ENCODE results near the gene GPRIN3. TPM values are rescaled to one million over a fixed set of nuclear protein-coding genes. Genes with fewer than 3 reads are reported as not detected.

Gene GPRIN3
- total and polyA plus RNA-seq, 10 of the 15 experiments (the other 5 are each of a cell fraction or from before 2014, with no cell fraction given): under 0.01 to 0.05 (median 0.01) TPM; not detected in 6

DNA sequence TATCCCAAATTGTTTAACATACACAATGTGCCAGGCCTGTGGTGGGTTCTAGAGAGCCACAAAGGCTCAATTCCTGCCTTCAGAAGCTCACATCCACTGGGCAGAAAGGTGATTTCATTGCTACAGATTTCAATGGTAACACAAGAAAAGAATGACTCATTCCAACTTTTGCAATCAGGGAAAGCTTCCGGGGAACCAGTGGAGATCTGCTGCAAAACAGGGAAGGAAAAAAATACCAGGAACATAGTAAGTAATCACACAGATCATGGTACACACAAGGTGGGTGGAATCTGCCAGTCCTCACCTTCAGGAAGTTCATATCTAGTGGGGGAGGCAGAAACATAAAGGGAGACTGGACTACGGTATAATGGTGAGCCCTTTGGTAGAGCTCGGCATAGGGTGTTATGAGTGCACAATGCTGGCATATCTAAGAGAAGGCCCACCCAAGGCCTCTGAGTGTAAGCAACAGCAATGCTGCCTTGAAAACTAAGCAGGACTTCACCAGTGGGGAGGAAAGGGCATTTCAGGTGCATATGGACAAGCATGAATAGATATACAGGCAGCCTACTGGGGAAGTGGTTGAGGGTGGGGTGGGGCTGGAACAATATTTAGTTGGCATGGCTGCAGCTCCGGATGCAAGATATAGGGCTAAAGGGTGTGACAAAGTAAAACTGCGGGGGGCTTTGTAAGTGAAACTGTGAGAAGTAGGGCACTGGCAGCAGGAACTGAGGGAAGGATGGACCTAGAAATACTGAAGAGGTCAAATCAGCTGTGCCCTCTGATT is 24.2 kb downstream of the GPRIN3 start:
- DNase-seq (ENCODE audit: low read depth, low spot score) (no peak), FAIRE-seq (no peak), ATAC-seq (no peak)
- no peaks in the 10 kb centered on the region for H3K9me3 ChIP-seq (replicated peaks; ENCODE audit: control insufficient read depth, insufficient read depth, low read length)
- 52% methylated on average over 5 of the region's 5 CpGs for whole genome bisulfite sequencing (ENCODE audit: insufficient coverage, insufficient replicate concordance, low lambda C conversion rate, missing lambda C conversion rate)
- no peak overlapping the region for H3K4me2 ChIP-seq (ENCODE audit: control insufficient read depth, insufficient read depth)
- RAD21 ChIA-PET (ENCODE audit: unreplicated experiment): no interaction called here
- in situ Hi-C loops (cut with MboI): no loop called here
- intact Hi-C loops (cut with micrococcal nuclease; ENCODE audit: unreplicated experiment): no loop called here
- TF ChIP-seq CHD2 (IDR thresholded peaks at IDR 0.05; ENCODE audit: borderline replicate concordance, low read depth, low read length) (no peak), TCF3 (IDR thresholded peaks at IDR 0.05; ENCODE audit: borderline replicate concordance, insufficient read depth, low read depth, low read length) (no peak)
- BruUV-seq (replicated peaks): no TSS peak
- 0 out of 4 replicates have a peak, but pooled peaks cover 0 to 1% of the 10 kb centered on the region in 2 experiments for H3K27me3 ChIP-seq (replicated peaks in 1 of 2; ENCODE audit: control insufficient read depth in 2 of 2, insufficient read depth in 2 of 2, low read length in 1 of 2)
- POLR2A ChIA-PET: interaction anchor here (1.6 kb wide), 1 partner anchor 15 kb away, joined by 4 read pairs; no protein-coding TSS in a partner anchor
- H3K27ac ChIP-seq (ENCODE audit: control insufficient read depth, insufficient read depth): no peak overlapping the region
- no peak overlapping the region for H3K4me3 ChIP-seq
- H3K9ac ChIP-seq (ENCODE audit: control insufficient read depth, insufficient read depth, low read length): no peak overlapping the region
- no peak overlapping the region for H2AFZ ChIP-seq (ENCODE audit: control insufficient read depth, low read depth, low read length)
- no peaks in the 10 kb centered on the region for H3K36me3 ChIP-seq (ENCODE audit: control insufficient read depth in 2 of 2, insufficient read depth in 2 of 2, low read length in 1 of 2)
- SMC1A ChIA-PET (ENCODE audit: uncharacterized antibody, unreplicated experiment): interaction anchor here (0.6 kb wide), 1 partner anchor 1442 kb away, joined by 3 read pairs; no protein-coding TSS in a partner anchor
- no peaks in the 10 kb centered on the region for H4K20me1 ChIP-seq (ENCODE audit: control insufficient read depth, insufficient read depth)
- H3K79me2 ChIP-seq (ENCODE audit: control insufficient read depth, insufficient read depth, low read length): no peaks in the 10 kb centered on the region
- no peaks in the 10 kb centered on the region for H3K4me1 ChIP-seq (ENCODE audit: control insufficient read depth, insufficient read depth, low read length)
- CTCF ChIA-PET: no interaction called here

DNA sequence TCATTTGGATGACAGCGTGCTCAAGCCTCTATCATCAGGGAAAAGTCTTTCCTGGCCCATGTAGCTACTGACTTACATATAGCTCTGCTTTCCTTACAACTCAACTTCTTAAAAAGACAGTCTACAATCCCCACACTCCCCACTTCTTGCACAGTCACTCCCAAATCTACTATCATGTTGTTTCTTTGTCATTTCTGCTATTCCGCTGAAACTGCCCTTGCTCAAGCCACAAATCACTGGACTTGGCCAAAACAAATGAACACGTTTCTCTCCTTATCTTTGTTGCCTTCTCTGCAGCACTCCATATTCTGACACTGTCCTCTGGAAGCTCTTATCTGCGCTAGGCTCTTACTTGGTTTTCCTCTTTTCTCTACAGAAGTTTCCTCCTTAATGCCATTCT is 28.2 kb downstream of the GPRIN3 start:
- DNase-seq (ENCODE audit: low read depth, low spot score): no peak
- in situ Hi-C loops (cut with MboI): no loop called here
- ChIA-PET SMC1A (ENCODE audit: uncharacterized antibody, unreplicated experiment) (interaction anchor here (0.9 to 1.5 kb wide), 3 partner anchors 11 to 150 kb away, joined by 3 to 4 read pairs (median 3); no protein-coding TSS in a partner anchor), POLR2A (no interaction called here), RAD21 (ENCODE audit: unreplicated experiment) (no interaction called here), CTCF (no interaction called here)
- Histone ChIP-seq H3K4me1 (ENCODE audit: control insufficient read depth, insufficient read depth, low read length) (no peaks in the 10 kb centered on the region), H3K27me3 (replicated peaks in 1 of 2; ENCODE audit: control insufficient read depth in 2 of 2, insufficient read depth in 2 of 2, low read length in 1 of 2) (peaks cover 1 to 4% of the 10 kb centered on the region in 2 experiments; a peak in 2 of 4 replicates), H3K9ac (ENCODE audit: control insufficient read depth, insufficient read depth, low read length) (no peak overlapping the region), H3K4me2 (ENCODE audit: control insufficient read depth, insufficient read depth) (no peak overlapping the region), H3K79me2 (ENCODE audit: control insufficient read depth, insufficient read depth, low read length) (no peaks in the 10 kb centered on the region), H4K20me1 (ENCODE audit: control insufficient read depth, insufficient read depth) (no peaks in the 10 kb centered on the region), H3K27ac (ENCODE audit: control insufficient read depth, insufficient read depth) (no peak overlapping the region), H3K9me3 (replicated peaks; ENCODE audit: control insufficient read depth, insufficient read depth, low read length) (no peaks in the 10 kb centered on the region), H2AFZ (ENCODE audit: control insufficient read depth, low read depth, low read length) (no peak overlapping the region), H3K36me3 (ENCODE audit: control insufficient read depth in 2 of 2, insufficient read depth in 2 of 2, low read length in 1 of 2) (no peaks in the 10 kb centered on the region), H3K4me3 (no peak overlapping the region)
- no peak for ATAC-seq
- BruUV-seq (replicated peaks): no TSS peak
- no peak for FAIRE-seq
- intact Hi-C loops (cut with micrococcal nuclease; ENCODE audit: unreplicated experiment): no loop called here
- 36% methylated on average over 4 of the region's 4 CpGs for WGBS (ENCODE audit: insufficient coverage, insufficient replicate concordance, low lambda C conversion rate, missing lambda C conversion rate)
- TF ChIP-seq RCOR1 (conservative IDR thresholded peaks at IDR 0.05; ENCODE audit: low read depth, low read length) (no peak), LARP7 (IDR thresholded peaks at IDR 0.05) (no peak), EZH2 (IDR thresholded peaks at IDR 0.05; ENCODE audit: borderline replicate concordance, control insufficient read depth, low read depth, low read length) (no peak), NR2F1 (conservative IDR thresholded peaks at IDR 0.05) (no peak), STAT3 (IDR thresholded peaks at IDR 0.05; ENCODE audit: low read depth, low read length) (no peak), GABPA (IDR thresholded peaks at IDR 0.05; ENCODE audit: low read depth) (no peak), RFX5 (IDR thresholded peaks at IDR 0.05; ENCODE audit: low read depth, low read length) (no peak), TARDBP (IDR thresholded peaks at IDR 0.05; ENCODE audit: borderline replicate concordance) (no peak), BMI1 (IDR thresholded peaks at IDR 0.05; ENCODE audit: borderline replicate concordance) (no peak)
- TF ChIP-seq, protein P1, sequence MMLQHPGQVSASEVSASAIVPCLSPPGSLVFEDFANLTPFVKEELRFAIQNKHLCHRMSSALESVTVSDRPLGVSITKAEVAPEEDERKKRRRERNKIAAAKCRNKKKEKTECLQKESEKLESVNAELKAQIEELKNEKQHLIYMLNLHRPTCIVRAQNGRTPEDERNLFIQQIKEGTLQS (IDR thresholded peaks at IDR 0.05; ENCODE audit: borderline replicate concordance, extremely low read depth, low read depth, low read length): no peak
- TF ChIP-seq, protein P2, sequence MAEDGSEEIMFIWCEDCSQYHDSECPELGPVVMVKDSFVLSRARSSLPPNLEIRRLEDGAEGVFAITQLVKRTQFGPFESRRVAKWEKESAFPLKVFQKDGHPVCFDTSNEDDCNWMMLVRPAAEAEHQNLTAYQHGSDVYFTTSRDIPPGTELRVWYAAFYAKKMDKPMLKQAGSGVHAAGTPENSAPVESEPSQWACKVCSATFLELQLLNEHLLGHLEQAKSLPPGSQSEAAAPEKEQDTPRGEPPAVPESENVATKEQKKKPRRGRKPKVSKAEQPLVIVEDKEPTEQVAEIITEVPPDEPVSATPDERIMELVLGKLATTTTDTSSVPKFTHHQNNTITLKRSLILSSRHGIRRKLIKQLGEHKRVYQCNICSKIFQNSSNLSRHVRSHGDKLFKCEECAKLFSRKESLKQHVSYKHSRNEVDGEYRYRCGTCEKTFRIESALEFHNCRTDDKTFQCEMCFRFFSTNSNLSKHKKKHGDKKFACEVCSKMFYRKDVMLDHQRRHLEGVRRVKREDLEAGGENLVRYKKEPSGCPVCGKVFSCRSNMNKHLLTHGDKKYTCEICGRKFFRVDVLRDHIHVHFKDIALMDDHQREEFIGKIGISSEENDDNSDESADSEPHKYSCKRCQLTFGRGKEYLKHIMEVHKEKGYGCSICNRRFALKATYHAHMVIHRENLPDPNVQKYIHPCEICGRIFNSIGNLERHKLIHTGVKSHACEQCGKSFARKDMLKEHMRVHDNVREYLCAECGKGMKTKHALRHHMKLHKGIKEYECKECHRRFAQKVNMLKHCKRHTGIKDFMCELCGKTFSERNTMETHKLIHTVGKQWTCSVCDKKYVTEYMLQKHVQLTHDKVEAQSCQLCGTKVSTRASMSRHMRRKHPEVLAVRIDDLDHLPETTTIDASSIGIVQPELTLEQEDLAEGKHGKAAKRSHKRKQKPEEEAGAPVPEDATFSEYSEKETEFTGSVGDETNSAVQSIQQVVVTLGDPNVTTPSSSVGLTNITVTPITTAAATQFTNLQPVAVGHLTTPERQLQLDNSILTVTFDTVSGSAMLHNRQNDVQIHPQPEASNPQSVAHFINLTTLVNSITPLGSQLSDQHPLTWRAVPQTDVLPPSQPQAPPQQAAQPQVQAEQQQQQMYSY (CRISPR knock-in tag; IDR thresholded peaks at IDR 0.05): no peak
